Adrenal gland (tissue), 5 donors: ENCODE data around the gene IGFBPL1.

Experiments used
- CTCF ChIP-seq, 6 experiments: fragments of 450-650 bp in 4 of 6; fragments of 200-600 bp in 2 of 6; sonication (generic) in 1 of 6; IDR thresholded peaks; 1 replicate in 5 of 6; 2 replicates in 1 of 6; pipeline versions ENCODE4 v1.5.1 to v1.8.0; 2016 to 2021; ENCODE audit warnings: antibody characterized with exemption in 6 of 6, mild to moderate bottlenecking in 2 of 6, moderate library complexity in 1 of 6
- POLR2A ChIP-seq, 2 donors: fragments of 450-650 bp; IDR thresholded peaks; one replicate each; pipeline ENCODE4 v1.6.1; 2017; ENCODE audit warnings: antibody characterized with exemption in 2 of 2, mild to moderate bottlenecking in 2 of 2, moderate library complexity in 1 of 2
- donor health status: DM: no; HTN: no; CAD: no.

DNA sequence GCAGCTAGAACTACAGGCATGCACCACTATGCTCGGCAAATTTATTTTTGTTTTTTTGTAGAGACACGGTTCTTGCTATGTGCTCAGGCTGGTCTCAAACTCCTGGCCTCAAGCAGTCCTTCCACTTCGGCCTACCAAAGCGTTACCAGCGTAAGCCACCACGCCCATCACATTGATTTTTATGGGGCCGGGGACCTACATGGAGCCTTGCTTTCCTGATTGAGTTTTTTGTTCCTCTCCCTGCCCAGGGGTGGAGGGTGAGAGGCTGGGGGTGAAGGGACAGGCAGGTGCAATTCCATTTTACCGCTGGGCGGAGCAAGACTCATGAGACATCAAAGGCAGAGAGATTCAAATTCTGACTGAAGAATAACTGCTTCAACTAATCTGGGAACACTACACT is 29.8 kb downstream of the IGFBPL1 start:
- TF ChIP-seq CTCF (IDR thresholded peaks at IDR 0.05) (no peak), POLR2A (IDR thresholded peaks at IDR 0.05) (no peak)
